Measurements from ENCODE around the gene TFAM.
"Not testable (repeated sequence)": the region's sequence is repeated elsewhere in the genome, so short reads cannot be mapped to it uniquely, and the experiment has no call there.

TFAM gene

GRCh38 chr10:58372607-58373441, 12.4 kb upstream of the TFAM start:
- no peak for DNase-seq (ENCODE audit: low read depth)

GRCh38 chr10:58373442-58373827, 11.8 kb upstream of the TFAM start:
- no peak for DNase-seq (ENCODE audit: low read depth)

- DNase-seq (ENCODE audit: low read depth): no peak
These were observed 2.7 kb upstream of the TFAM start for GRCh38 chr10:58382489-58382995.

- DNase-seq (ENCODE audit: low read depth): no peak
These were observed 1.1 kb upstream of the TFAM start for GRCh38 chr10:58384095-58384494.

- no peak for DNase-seq (ENCODE audit: low read depth)
These were observed 639 bp upstream of the TFAM start for GRCh38 chr10:58384544-58384998.

GRCh38 chr10:58385784-58386112, 538 bp downstream of the TFAM start:
- DNase-seq (ENCODE audit: low read depth): no peak

GRCh38 chr10:58389024-58389423, 3.8 kb downstream of the TFAM start:
- no peak for DNase-seq (ENCODE audit: low read depth)

- no peak for DNase-seq (ENCODE audit: low read depth)
These were observed 8.1 kb downstream of the TFAM start for GRCh38 chr10:58393317-58393716.

- DNase-seq (ENCODE audit: low read depth): no peak
These were observed 9.3 kb downstream of the TFAM start for GRCh38 chr10:58394471-58394870.

GRCh38 chr10:58396057-58396456, 10.8 kb downstream of the TFAM start:
- no peak for DNase-seq (ENCODE audit: low read depth)

GRCh38 chr10:58397830-58398229, 12.6 kb downstream of the TFAM start:
- DNase-seq (ENCODE audit: low read depth): no peak

- DNase-seq (ENCODE audit: low read depth): no peak
These were observed 14.2 kb downstream of the TFAM start for GRCh38 chr10:58399410-58399809.

- no peak for DNase-seq (ENCODE audit: low read depth)
These were observed 15.4 kb downstream of the TFAM start for GRCh38 chr10:58400609-58401008.

GRCh38 chr10:58404001-58404400, 18.8 kb downstream of the TFAM start:
- no peak for DNase-seq (ENCODE audit: low read depth)

- DNase-seq (ENCODE audit: low read depth): no peak
These were observed 24.9 kb downstream of the TFAM start for GRCh38 chr10:58409956-58410610.

GRCh38 chr10:58412502-58412961, 27.3 kb downstream of the TFAM start:
- DNase-seq (ENCODE audit: low read depth): no peak

- DNase-seq (ENCODE audit: low read depth): no peak
These were observed 29.2 kb downstream of the TFAM start for GRCh38 chr10:58414270-58415041.

- DNase-seq (ENCODE audit: low read depth): no peak
These were observed 30.5 kb downstream of the TFAM start for GRCh38 chr10:58415757-58416156.

GRCh38 chr10:58417902-58418301, 32.7 kb downstream of the TFAM start:
- DNase-seq (ENCODE audit: low read depth): not testable (repeated sequence)

GRCh38 chr10:58424176-58424575, 39.0 kb downstream of the TFAM start:
- DNase-seq (ENCODE audit: low read depth): no peak

GRCh38 chr10:58428436-58428835, 43.2 kb downstream of the TFAM start:
- DNase-seq (ENCODE audit: low read depth): not testable (repeated sequence)

- no peak for DNase-seq (ENCODE audit: low read depth)
These were observed 46.7 kb downstream of the TFAM start for GRCh38 chr10:58431903-58432302.

- DNase-seq (ENCODE audit: low read depth): no peak
These were observed 47.9 kb downstream of the TFAM start for GRCh38 chr10:58433066-58433465.
